Upper lobe of left lung (tissue), 6 donors: ENCODE measurements around the gene OR8D1. TPM values are rescaled to one million over a fixed set of nuclear protein-coding genes. Genes with fewer than 3 reads are reported as not detected.

Source experiments
- ATAC-seq, 2 donors: fragments of 200-7000 bp; cut with Tn5 transposase; one replicate each; pipeline ENCODE4 v1.9.1; 2022; ENCODE audit warnings: mild to moderate bottlenecking in 2 of 2, moderate library complexity in 2 of 2; ENCODE audit not compliant: low FRiP score in 2 of 2
- DNase-seq, 2 donors: peaks; one replicate each; pipeline ENCODE4 v3.0.0-alpha.2; 2019 to 2020
- H3K27ac ChIP-seq, 4 donors: fragments of 200-600 bp; sonication (generic); one replicate each; pipeline ENCODE4 v1.5.1; 2016 to 2019
- H3K27me3 ChIP-seq, 4 donors: fragments of 200-600 bp; sonication (generic); one replicate each; pipeline ENCODE4 v1.5.1; 2017 to 2019
- H3K36me3 ChIP-seq, 4 donors: fragments of 200-600 bp; sonication (generic); one replicate each; pipeline ENCODE4 v1.5.1; 2016 to 2019
- H3K4me1 ChIP-seq, 4 donors: fragments of 200-600 bp; sonication (generic); one replicate each; pipeline ENCODE4 v1.5.1; 2018 to 2019
- H3K4me3 ChIP-seq, 4 donors: fragments of 200-600 bp; sonication (generic); one replicate each; pipeline ENCODE4 v1.5.1; 2017 to 2019; ENCODE audit warnings: mild to moderate bottlenecking in 2 of 4, moderate library complexity in 1 of 4
- H3K9me3 ChIP-seq, 4 donors: fragments of 200-600 bp; sonication (generic); one replicate each; pipeline ENCODE4 v1.5.1; 2018 to 2019
- EP300 ChIP-seq, 4 donors: sonication (generic); formaldehyde crosslinking; IDR thresholded peaks; one replicate each; pipeline ENCODE4 v1.5.1; 2017; ENCODE audit warnings: antibody characterized with exemption in 4 of 4, control low read depth in 2 of 4
- POLR2A ChIP-seq, 4 donors: fragments of 450-650 bp; IDR thresholded peaks; one replicate each; pipeline ENCODE4 v1.5.1; 2016 to 2017; ENCODE audit warnings: antibody characterized with exemption in 4 of 4, mild to moderate bottlenecking in 2 of 4
- POLR2AphosphoS5 ChIP-seq, 2 donors: sonication (generic); formaldehyde crosslinking; IDR thresholded peaks; one replicate each; pipeline ENCODE4 v1.5.1; 2017; ENCODE audit warnings: antibody characterized with exemption in 2 of 2
- WGBS, 2 donors: methylation state at CpG; one replicate each; pipeline ENCODE4 v1.1.5; 2017 to 2018; 5-methylcytosine and 5-hydroxymethylcytosine counted together
- total RNA-seq, 6 donors: library from RNA; depleted of rRNA in 4 of 6; stranded (reverse); fragments of >200 nt in 4 of 6; gene quantifications; one replicate each; pipeline versions ENCODE4 v1.1.0 to v1.2.1, GENCODE V29; 2016 to 2021
- TF ChIP-seq, protein P1 (sequence below), 6 experiments: fragments of 450-650 bp in 4 of 6; fragments of 200-600 bp in 2 of 6; sonication (generic) in 2 of 6; IDR thresholded peaks; one replicate each; pipeline ENCODE4 v1.5.1; 2016 to 2019; ENCODE audit warnings: antibody characterized with exemption in 6 of 6
- donor health status: DM: no; HTN: no; CAD: no; lungs with moderate emphysema.
- donor health status: DM: no; HTN: yes; CAD: no; lungs with severe emphysema.

Gene OR8D1
- total RNA-seq, 6 donors from 2014 or later = not detected

DNA sequence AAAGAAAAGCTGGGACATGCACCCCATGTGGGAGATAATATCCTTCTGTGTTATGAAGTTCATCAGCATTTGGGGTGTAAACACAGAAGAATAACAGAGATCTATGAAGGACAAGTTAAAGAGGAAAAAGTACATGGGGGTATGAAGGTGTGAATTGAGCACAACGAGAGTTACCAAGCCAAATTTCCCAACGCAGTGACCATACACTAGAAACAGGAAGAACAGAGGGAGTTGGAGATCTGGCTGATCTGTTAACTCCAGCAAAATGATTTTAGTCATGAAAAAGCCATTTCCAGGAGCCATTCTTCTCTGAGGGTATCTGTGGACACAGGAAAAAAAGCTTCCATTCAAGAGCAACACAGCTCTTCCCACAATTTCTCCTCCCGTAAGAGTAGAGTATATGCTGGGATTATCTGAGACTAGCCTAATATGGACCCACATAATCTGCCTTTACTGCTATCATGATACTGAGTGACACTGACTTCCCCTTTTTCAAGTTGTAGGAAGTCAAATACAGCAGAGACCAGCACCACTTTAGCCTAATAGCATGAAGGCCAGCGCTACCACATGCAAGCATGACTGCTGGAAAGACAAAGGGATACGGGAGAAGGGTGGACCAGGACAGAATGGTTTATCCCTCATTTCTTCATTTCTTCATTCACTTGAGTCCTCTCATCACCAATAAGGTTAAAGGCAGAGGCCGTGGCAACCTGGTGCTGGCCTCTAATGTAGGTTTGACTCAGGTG, 25.8 kb upstream of the OR8D1 start:
- Histone ChIP-seq H3K4me1 (no peaks in the 10 kb centered on the region), H3K27me3 (no peaks in the 10 kb centered on the region), H3K4me3 (no peak overlapping the region), H3K27ac (no peak overlapping the region), H3K9me3 (no peaks in the 10 kb centered on the region), H3K36me3 (no peaks in the 10 kb centered on the region)
- TF ChIP-seq POLR2A (IDR thresholded peaks at IDR 0.05) = no peak
- TF ChIP-seq EP300 (IDR thresholded peaks at IDR 0.05) = no peak
- TF ChIP-seq, protein P1, sequence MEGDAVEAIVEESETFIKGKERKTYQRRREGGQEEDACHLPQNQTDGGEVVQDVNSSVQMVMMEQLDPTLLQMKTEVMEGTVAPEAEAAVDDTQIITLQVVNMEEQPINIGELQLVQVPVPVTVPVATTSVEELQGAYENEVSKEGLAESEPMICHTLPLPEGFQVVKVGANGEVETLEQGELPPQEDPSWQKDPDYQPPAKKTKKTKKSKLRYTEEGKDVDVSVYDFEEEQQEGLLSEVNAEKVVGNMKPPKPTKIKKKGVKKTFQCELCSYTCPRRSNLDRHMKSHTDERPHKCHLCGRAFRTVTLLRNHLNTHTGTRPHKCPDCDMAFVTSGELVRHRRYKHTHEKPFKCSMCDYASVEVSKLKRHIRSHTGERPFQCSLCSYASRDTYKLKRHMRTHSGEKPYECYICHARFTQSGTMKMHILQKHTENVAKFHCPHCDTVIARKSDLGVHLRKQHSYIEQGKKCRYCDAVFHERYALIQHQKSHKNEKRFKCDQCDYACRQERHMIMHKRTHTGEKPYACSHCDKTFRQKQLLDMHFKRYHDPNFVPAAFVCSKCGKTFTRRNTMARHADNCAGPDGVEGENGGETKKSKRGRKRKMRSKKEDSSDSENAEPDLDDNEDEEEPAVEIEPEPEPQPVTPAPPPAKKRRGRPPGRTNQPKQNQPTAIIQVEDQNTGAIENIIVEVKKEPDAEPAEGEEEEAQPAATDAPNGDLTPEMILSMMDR (IDR thresholded peaks at IDR 0.05) = no peak
- no peak for TF ChIP-seq POLR2AphosphoS5 (IDR thresholded peaks at IDR 0.05)
- WGBS, 2 donors = 68 to 71% methylated on average over 6 of the region's 6 CpGs
- no peak for ATAC-seq
- no peak for DNase-seq

DNA sequence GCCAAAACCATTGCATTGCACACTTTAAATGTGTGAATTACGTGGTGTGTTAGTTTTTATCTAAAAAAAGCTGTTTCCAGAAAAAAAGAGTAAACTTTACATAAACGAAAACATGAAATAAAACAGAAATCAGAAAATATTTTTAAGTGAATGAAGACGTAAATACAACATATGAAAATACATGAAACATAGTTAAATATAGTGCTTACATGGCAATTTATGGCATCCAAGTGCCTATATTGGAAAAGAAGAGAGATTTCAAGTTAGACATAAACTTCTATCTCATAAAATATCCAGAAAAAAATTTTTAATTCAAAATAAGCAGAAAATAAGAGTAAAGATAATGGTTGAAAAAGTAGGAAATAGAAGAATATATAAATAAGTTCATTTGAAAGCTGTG, 18.1 kb upstream of the OR8D1 start:
- H3K27ac ChIP-seq = no peak overlapping the region
- no peaks in the 10 kb centered on the region for H3K36me3 ChIP-seq
- H3K4me1 ChIP-seq = no peaks in the 10 kb centered on the region
- H3K4me3 ChIP-seq = no peak overlapping the region
- TF ChIP-seq POLR2AphosphoS5 (IDR thresholded peaks at IDR 0.05) (no peak), POLR2A (IDR thresholded peaks at IDR 0.05) (no peak), EP300 (IDR thresholded peaks at IDR 0.05) (no peak)
- TF ChIP-seq, protein P1 (IDR thresholded peaks at IDR 0.05) = no peak
- WGBS, 2 donors = 78 to 85% methylated on average over 3 of the region's 3 CpGs
- no peak for DNase-seq
- H3K9me3 ChIP-seq = no peaks in the 10 kb centered on the region
- no peaks in the 10 kb centered on the region for H3K27me3 ChIP-seq
- ATAC-seq = no peak

DNA sequence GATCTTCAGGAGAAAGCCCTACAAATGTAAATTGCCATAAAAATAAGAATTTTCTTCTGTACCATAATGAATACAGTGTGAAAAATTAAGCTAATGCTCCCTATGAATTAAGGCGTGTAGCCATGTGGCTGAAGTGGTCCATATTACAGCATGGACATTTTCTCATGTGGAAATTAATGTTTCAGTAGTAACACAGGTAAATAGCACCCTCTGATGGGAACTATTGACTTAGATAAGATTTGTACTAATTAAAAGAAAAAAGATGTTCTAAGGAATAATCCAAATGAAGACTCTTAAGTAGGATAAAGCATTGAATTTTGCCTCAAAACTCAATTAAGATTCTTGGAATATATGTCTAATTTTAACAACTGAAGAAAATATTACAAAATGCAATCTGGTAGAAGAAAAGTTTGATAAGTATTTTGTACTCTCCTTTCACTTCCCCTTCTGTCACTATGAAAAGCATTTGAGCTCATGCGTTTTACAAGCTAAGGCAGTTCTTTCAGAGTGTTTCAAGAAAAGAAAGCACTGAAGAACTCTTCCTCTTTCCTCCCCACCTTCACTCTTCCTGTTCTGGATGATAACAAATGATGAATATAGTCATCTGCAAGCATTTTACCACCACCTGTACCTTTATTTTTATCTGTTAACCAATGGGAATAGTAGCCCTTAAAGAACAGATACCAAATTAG, 16.2 kb upstream of the OR8D1 start:
- H3K4me3 ChIP-seq = no peak overlapping the region
- no peaks in the 10 kb centered on the region for H3K9me3 ChIP-seq
- H3K4me1 ChIP-seq = no peaks in the 10 kb centered on the region
- no peak for TF ChIP-seq POLR2AphosphoS5 (IDR thresholded peaks at IDR 0.05)
- TF ChIP-seq EP300 (IDR thresholded peaks at IDR 0.05) = no peak
- TF ChIP-seq, protein P1 (IDR thresholded peaks at IDR 0.05) = no peak
- TF ChIP-seq POLR2A (IDR thresholded peaks at IDR 0.05) = no peak
- no peak overlapping the region for H3K27ac ChIP-seq
- no peaks in the 10 kb centered on the region for H3K36me3 ChIP-seq
- DNase-seq (no peak), ATAC-seq (no peak)
- WGBS, 2 donors = 45 to 55% methylated on average over 2 of the region's 2 CpGs
- no peaks in the 10 kb centered on the region for H3K27me3 ChIP-seq

DNA sequence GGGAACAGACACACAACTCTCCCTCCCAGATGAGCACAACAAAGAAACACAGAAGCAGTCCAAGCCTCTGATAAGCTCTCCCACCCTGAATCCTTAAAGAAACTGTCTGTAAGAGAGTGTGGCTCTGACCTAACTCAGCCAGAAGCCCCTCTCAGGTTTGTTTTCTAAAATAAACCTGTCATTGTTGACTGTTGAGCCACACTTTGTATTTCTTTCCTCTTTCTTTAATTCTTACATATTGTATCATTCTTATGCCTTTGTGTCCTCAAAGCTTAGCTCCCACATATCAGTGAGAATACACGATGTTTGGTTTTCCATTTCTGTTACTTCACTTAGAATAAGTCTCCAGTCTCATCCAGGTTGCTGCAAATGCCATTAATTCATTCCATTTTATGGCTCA, 14.0 kb upstream of the OR8D1 start:
- no peaks in the 10 kb centered on the region for H3K27me3 ChIP-seq
- no peak for TF ChIP-seq POLR2A (IDR thresholded peaks at IDR 0.05)
- TF ChIP-seq POLR2AphosphoS5 (IDR thresholded peaks at IDR 0.05) = no peak
- TF ChIP-seq EP300 (IDR thresholded peaks at IDR 0.05) = no peak
- TF ChIP-seq, protein P1 (IDR thresholded peaks at IDR 0.05) = no peak
- H3K4me1 ChIP-seq = no peaks in the 10 kb centered on the region
- no peaks in the 10 kb centered on the region for H3K36me3 ChIP-seq
- no peak overlapping the region for H3K27ac ChIP-seq
- WGBS, 2 donors = 100% methylated on average over 1 of the region's 1 CpG
- no peak overlapping the region for H3K4me3 ChIP-seq
- ATAC-seq = no peak
- DNase-seq = no peak
- no peaks in the 10 kb centered on the region for H3K9me3 ChIP-seq
